Measurements from ENCODE around the gene PSPN. TPM values are rescaled to one million over a fixed set of nuclear protein-coding genes. Genes with fewer than 3 reads are reported as not detected.
A peak's percentile ranks its signal among the peaks of the same experiment; 100 is the strongest.

PSPN gene
- total RNA-seq, 2 donors from 2014 or later = 1.9 to 2.7 TPM

DNA sequence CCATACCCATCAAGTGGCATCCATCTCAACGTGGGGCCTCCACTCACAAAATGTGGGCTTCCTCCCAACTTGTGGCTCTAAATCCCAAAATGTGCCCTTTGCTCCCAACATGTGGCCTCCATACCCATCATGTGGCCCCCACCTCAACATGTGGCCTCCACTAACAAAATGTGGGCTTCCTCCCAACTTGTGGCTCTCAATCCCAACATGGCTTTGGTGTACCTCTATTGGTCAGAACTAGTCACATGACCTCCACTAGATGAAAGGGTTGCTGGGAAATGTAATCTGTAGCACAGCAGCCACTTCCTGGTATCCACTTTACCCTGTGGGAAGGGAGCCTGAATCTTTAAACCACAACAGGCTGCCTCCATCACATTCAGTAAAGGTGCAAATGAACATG is 32.3 kb downstream of the PSPN start:
- Histone ChIP-seq H3K27me3 (ENCODE audit: control insufficient read depth, insufficient read depth, low read length, poor library complexity, severe bottlenecking) (no peaks in the 10 kb centered on the region), H3K4me3 (ENCODE audit: low read length) (no peak overlapping the region), H3K9me3 (ENCODE audit: control insufficient read depth, low read length) (no peaks in the 10 kb centered on the region), H3K4me1 (ENCODE audit: control insufficient read depth, insufficient read depth, low read length) (no peaks in the 10 kb centered on the region), H3K27ac (ENCODE audit: low read depth, low read length) (no peak overlapping the region), H3K36me3 (ENCODE audit: control insufficient read depth, insufficient read depth, low read length) (no peaks in the 10 kb centered on the region), H3K9ac (ENCODE audit: extremely low read depth, low read length, poor library complexity, severe bottlenecking) (no peak overlapping the region)
- WGBS, 2 experiments (ENCODE audit: insufficient coverage in 1 of 2, insufficient read length in 1 of 2) = 79 to 100% methylated on average over 1 of the region's 1 CpG
- Mint-ChIP-seq H3K9me3 (peaks cover 22% of the 10 kb centered on the region), H3K4me3 (no peak overlapping the region), H3K27me3 (ENCODE audit: insufficient read depth) (peaks cover 11% of the 10 kb centered on the region), H3K27ac (no peak overlapping the region), H3K4me1 (no peaks in the 10 kb centered on the region), H3K36me3 (ENCODE audit: low read depth) (no peaks in the 10 kb centered on the region)
- TF ChIP-seq, protein P1, sequence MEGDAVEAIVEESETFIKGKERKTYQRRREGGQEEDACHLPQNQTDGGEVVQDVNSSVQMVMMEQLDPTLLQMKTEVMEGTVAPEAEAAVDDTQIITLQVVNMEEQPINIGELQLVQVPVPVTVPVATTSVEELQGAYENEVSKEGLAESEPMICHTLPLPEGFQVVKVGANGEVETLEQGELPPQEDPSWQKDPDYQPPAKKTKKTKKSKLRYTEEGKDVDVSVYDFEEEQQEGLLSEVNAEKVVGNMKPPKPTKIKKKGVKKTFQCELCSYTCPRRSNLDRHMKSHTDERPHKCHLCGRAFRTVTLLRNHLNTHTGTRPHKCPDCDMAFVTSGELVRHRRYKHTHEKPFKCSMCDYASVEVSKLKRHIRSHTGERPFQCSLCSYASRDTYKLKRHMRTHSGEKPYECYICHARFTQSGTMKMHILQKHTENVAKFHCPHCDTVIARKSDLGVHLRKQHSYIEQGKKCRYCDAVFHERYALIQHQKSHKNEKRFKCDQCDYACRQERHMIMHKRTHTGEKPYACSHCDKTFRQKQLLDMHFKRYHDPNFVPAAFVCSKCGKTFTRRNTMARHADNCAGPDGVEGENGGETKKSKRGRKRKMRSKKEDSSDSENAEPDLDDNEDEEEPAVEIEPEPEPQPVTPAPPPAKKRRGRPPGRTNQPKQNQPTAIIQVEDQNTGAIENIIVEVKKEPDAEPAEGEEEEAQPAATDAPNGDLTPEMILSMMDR (conservative IDR thresholded peaks at IDR 0.05) = no peak
- DNase-seq = no peak

DNA sequence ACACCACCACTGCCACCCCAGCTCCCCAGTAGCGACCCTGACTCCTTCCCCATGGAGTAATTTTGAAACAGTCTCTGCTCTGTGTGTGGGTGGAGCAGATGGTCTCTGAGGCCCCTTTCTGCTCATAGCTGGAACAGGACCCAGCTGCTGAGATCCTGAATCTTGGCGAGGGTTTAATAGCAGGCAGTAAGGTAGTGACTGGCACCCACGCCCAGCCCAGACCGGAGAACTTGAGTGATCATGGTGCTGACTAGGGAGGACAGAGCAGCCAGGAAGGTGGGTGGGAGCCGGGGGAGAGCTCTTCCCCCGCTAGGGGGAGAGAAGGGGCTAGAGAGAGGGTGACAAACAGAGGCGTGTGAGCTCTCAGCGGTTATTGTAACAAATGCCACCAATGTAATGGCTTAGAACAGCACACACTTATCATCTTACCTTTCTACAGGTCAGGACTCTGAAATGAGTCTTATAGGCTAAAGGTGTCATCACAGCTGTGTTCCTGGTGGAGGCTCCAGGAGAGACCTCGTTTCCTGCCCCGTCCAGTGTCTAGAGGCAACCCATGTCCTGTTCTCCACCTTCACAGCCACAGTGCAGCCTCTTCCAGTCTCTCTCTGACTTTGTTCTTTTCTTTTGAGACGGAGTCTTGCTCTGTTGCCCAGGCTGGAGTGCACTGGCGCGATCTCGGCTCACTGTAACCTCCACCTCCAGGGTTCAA is 35.1 kb downstream of the PSPN start:
- DNase-seq = peak; percentile 64
- peaks cover 5% of the 10 kb centered on the region for H3K27me3 Mint-ChIP-seq (ENCODE audit: insufficient read depth)
- Histone ChIP-seq H3K4me3 (ENCODE audit: low read length) (no peak overlapping the region), H3K27me3 (ENCODE audit: control insufficient read depth, insufficient read depth, low read length, poor library complexity, severe bottlenecking) (no peaks in the 10 kb centered on the region), H3K9me3 (ENCODE audit: control insufficient read depth, low read length) (no peaks in the 10 kb centered on the region), H3K27ac (ENCODE audit: low read depth, low read length) (no peak overlapping the region), H3K4me1 (ENCODE audit: control insufficient read depth, insufficient read depth, low read length) (no peaks in the 10 kb centered on the region), H3K36me3 (ENCODE audit: control insufficient read depth, insufficient read depth, low read length) (no peaks in the 10 kb centered on the region), H3K9ac (ENCODE audit: extremely low read depth, low read length, poor library complexity, severe bottlenecking) (no peak overlapping the region)
- no peaks in the 10 kb centered on the region for H3K36me3 Mint-ChIP-seq (ENCODE audit: low read depth)
- 78 to 81% methylated on average over 9 to 14 of the region's 14 CpGs for WGBS, 2 experiments (ENCODE audit: insufficient coverage in 1 of 2, insufficient read length in 1 of 2)
- TF ChIP-seq, protein P1 (conservative IDR thresholded peaks at IDR 0.05) = peak; percentile 59
- H3K9me3 Mint-ChIP-seq = peaks cover 20% of the 10 kb centered on the region
- no peak overlapping the region for H3K4me3 Mint-ChIP-seq
- no peak overlapping the region for H3K27ac Mint-ChIP-seq
- H3K4me1 Mint-ChIP-seq = no peaks in the 10 kb centered on the region

DNA sequence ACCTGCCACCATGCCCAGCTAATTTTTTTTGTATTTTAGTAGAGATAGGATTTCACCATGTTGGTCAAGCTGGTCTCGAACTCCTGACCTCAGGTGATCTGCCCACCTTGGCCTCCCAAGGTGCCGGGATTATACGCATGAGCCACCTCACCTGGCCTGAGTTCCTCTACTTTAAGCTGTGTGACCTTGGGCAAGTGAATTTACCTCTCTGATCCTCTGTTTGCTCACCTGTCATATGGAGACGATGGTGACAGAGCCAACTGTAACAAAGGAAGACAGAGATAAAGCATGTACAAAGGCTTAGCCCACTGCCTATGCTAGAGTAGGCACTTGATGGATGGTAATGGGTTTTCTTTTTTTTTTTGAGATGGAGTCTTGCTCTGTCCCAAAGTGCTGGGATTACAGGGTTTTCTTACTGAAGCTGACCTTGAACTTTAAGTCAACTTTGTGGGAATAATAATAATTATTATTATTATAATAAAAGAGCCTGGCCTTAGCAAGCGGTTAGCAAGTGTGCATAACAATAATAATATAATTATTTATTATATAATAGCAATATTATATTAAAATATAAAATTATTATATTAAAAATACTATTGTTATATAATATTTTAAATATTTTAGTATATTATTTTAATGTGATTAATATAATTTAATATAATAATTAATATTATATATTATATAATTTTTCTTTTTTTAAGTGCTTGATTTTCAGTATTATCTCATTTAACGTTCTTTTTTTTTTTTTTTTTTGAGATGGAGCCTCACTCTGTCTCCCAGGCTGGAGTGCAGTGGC is 41.0 kb downstream of the PSPN start:
- no peak for DNase-seq
- H3K4me1 ChIP-seq (ENCODE audit: control insufficient read depth, insufficient read depth, low read length) = no peaks in the 10 kb centered on the region
- H3K27ac ChIP-seq (ENCODE audit: low read depth, low read length) = no peak overlapping the region
- Mint-ChIP-seq H3K27ac (no peak overlapping the region), H3K9me3 (peaks cover 6% of the 10 kb centered on the region), H3K4me3 (no peak overlapping the region), H3K27me3 (ENCODE audit: insufficient read depth) (no peaks in the 10 kb centered on the region), H3K36me3 (ENCODE audit: low read depth) (no peaks in the 10 kb centered on the region), H3K4me1 (no peaks in the 10 kb centered on the region)
- TF ChIP-seq, protein P1 (conservative IDR thresholded peaks at IDR 0.05) = no peak
- 85% methylated on average over 5 of the region's 6 CpGs; no CpG with 5 or more reads in 1 of the 2 experiments for WGBS, 2 experiments (ENCODE audit: insufficient coverage in 1 of 2, insufficient read length in 1 of 2)
- no peaks in the 10 kb centered on the region for H3K9me3 ChIP-seq (ENCODE audit: control insufficient read depth, low read length)
- H3K4me3 ChIP-seq (ENCODE audit: low read length) = no peak overlapping the region
- no peaks in the 10 kb centered on the region for H3K36me3 ChIP-seq (ENCODE audit: control insufficient read depth, insufficient read depth, low read length)
- no peaks in the 10 kb centered on the region for H3K27me3 ChIP-seq (ENCODE audit: control insufficient read depth, insufficient read depth, low read length, poor library complexity, severe bottlenecking)
- H3K9ac ChIP-seq (ENCODE audit: extremely low read depth, low read length, poor library complexity, severe bottlenecking) = no peak overlapping the region
